GM19043 (cell line): ENCODE results near the gene ARHGDIA.

Experiments used
- ATAC-seq: cut with Tn5 transposase; IDR thresholded peaks from one replicate; pipeline ENCODE4 v1.9.1; 2021; ENCODE audit warnings: low read depth; ENCODE audit not compliant: unreplicated experiment

The ARHGDIA gene

GRCh38 chr17:81865733-81866439 lies 5.3 kb downstream of the ARHGDIA start:
- ATAC-seq: no peak

- no peak for ATAC-seq
Measured at GRCh38 chr17:81865358-81865732, 5.8 kb downstream of the ARHGDIA start.

- no peak for ATAC-seq
Measured at GRCh38 chr17:81863833-81864768, 7.0 kb downstream of the ARHGDIA start.

GRCh38 chr17:81863123-81863675 lies 7.9 kb downstream of the ARHGDIA start:
- no peak for ATAC-seq

- peak; percentile 86 for ATAC-seq
Measured at GRCh38 chr17:81860756-81861568, 10.2 kb downstream of the ARHGDIA start.

GRCh38 chr17:81859906-81860755 lies 11.0 kb downstream of the ARHGDIA start, which contains the start of gene P4HB:
Gene P4HB, minus strand, starts transcription at chr17:81860535. Its CDS starts 64 bp downstream, at chr17:81860471.
- ATAC-seq: no peak

GRCh38 chr17:81858967-81859905 lies 11.9 kb downstream of the ARHGDIA start:
- no peak for ATAC-seq

GRCh38 chr17:81858170-81858966 lies 12.8 kb downstream of the ARHGDIA start:
- ATAC-seq: no peak

GRCh38 chr17:81854974-81855774 lies 16.0 kb downstream of the ARHGDIA start:
- no peak for ATAC-seq

- ATAC-seq: no peak
Measured at GRCh38 chr17:81852237-81852636, 18.9 kb downstream of the ARHGDIA start.

GRCh38 chr17:81851423-81851822 lies 19.7 kb downstream of the ARHGDIA start:
- no peak for ATAC-seq

GRCh38 chr17:81849457-81849856 lies 21.7 kb downstream of the ARHGDIA start:
- ATAC-seq: no peak

- ATAC-seq: no peak
Measured at GRCh38 chr17:81846743-81847689, 24.1 kb downstream of the ARHGDIA start.

- ATAC-seq: no peak
Measured at GRCh38 chr17:81845881-81846742, 25.0 kb downstream of the ARHGDIA start.

- no peak for ATAC-seq
Measured at GRCh38 chr17:81845361-81845760, 25.8 kb downstream of the ARHGDIA start.
